Uterus (tissue), 2 donors: Measurements from ENCODE around the gene FGF4.

Experiments
- CTCF ChIP-seq, 4 experiments: fragments of 200-600 bp in 2 of 4; fragments of 450-650 bp in 2 of 4; sonication (generic) in 2 of 4; IDR thresholded peaks; one replicate each; pipeline ENCODE4 v1.5.1; 2016 to 2019; ENCODE audit warnings: antibody characterized with exemption in 4 of 4, mild to moderate bottlenecking in 2 of 4, moderate library complexity in 1 of 4
- POLR2A ChIP-seq, 2 donors: fragments of 450-650 bp; IDR thresholded peaks; one replicate each; pipeline ENCODE4 v1.6.1; 2016; ENCODE audit warnings: antibody characterized with exemption in 2 of 2, mild to moderate bottlenecking in 1 of 2, moderate library complexity in 1 of 2

DNA sequence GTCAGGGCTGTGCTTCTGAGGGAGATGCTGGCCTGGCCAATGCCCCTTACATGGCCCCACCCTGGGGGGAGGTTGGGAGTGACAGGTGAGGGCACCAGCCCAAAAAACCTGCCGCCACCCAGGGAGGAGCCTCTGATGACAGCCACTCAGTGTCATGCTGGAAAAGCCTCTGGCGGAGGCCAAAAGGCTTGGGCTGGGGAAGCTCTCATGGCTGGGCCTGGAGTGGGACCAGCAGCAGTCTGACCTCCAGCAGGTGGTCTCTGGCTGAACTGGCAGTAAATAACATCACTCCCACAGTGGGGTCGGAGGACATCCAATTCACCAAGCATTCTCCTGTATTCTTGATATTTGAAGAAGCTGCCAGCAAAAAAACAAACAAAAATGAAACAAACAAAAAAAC, 24.0 kb upstream of the FGF4 start:
- no peak for TF ChIP-seq CTCF (IDR thresholded peaks at IDR 0.05)
- no peak for TF ChIP-seq POLR2A (IDR thresholded peaks at IDR 0.05)
